Smooth muscle cell (in vitro differentiated cells): ENCODE measurements around the gene KLHL22. TPM values are rescaled to one million over a fixed set of nuclear protein-coding genes. Genes with fewer than 3 reads are reported as not detected.

Experiments
- polyA plus RNA-seq: library from polyadenylated mRNA; unstranded; fragments of >200 nt; fragmentation: Nextera tagmentation; extraction: Ambion mirVana; gene quantifications from 2 replicates; pipeline ENCODE4 v1.2.1, GENCODE V29; 2016
- small RNA-seq: library from RNA; depleted of rRNA; stranded (forward); fragments of <200 nt; gene quantifications from one replicate; pipeline ENCODE3, GENCODE V24; 2014
- total RNA-seq: library from RNA; depleted of rRNA; stranded (reverse); fragments of >200 nt; gene quantifications from 2 replicates; pipeline ENCODE4 v1.2.3, GENCODE V29; 2014

KLHL22 gene
- total and polyA plus RNA-seq, 2 experiments from 2014 or later = 17.1 to 27.3 TPM

Small RNA genes lying within 50 kb of the gene (small RNA-seq; reads per million reads assigned to genes)
- not detected for gene RF00019
- 0.18 reads per million for gene RN7SL812P
- not detected for gene RNU6-225P
- gene RNY1P9 = not detected

Other genes with a start within 250 kb of the KLHL22 start
- gene RTN4R, start 227.5 kb downstream of the KLHL22 start, total RNA-seq = 1.8 and 3.9 TPM in 2 replicates
- 4.7 and 8.4 TPM in 2 replicates for gene RTN4R, start 227.5 kb downstream of the KLHL22 start, polyA plus RNA-seq
- gene DGCR6L, start 175.7 kb downstream of the KLHL22 start, total RNA-seq = 22.2 and 30.3 TPM in 2 replicates
- 74.8 and 77.6 TPM in 2 replicates for gene DGCR6L, start 175.7 kb downstream of the KLHL22 start, polyA plus RNA-seq
- gene ZNF74, start 101.6 kb downstream of the KLHL22 start, total RNA-seq = 11.8 and 12.5 TPM in 2 replicates
- gene ZNF74, start 101.6 kb downstream of the KLHL22 start, polyA plus RNA-seq = 12.1 and 14.3 TPM in 2 replicates
- gene SCARF2, start 58.0 kb downstream of the KLHL22 start, total RNA-seq = 30.9 and 32.8 TPM in 2 replicates
- 70.9 and 89.8 TPM in 2 replicates for gene SCARF2, start 58.0 kb downstream of the KLHL22 start, polyA plus RNA-seq
- 25.3 and 29.2 TPM in 2 replicates for gene MED15, start 11.8 kb upstream of the KLHL22 start, total RNA-seq
- gene MED15, start 11.8 kb upstream of the KLHL22 start, polyA plus RNA-seq = 70.5 and 78.5 TPM in 2 replicates